HepG2 (cell line): ENCODE measurements around the gene IFIH1. TPM values are rescaled to one million over a fixed set of nuclear protein-coding genes. Genes with fewer than 3 reads are reported as not detected.

ENCODE experiments used
- ATAC-seq: fragments of 200-7000 bp; cut with Tn5 transposase; 3 replicates; pipeline ENCODE4 v1.9.1; 2020; ENCODE audit warnings: mild to moderate bottlenecking, moderate library complexity
- BruUV-seq: library from RNA; stranded (reverse); fragments of 400-500 nt; replicated peaks from 2 replicates; lab custom pipeline; 2021; lab: Mats Ljungman, UMichigan
- CTCF ChIA-PET: fragments of 300-600 bp; formaldehyde crosslinking; extraction: SDS; loops from one replicate; lab custom pipeline; 2021; ENCODE audit warnings: low total read pairs, inconsistent platforms, low intra/inter-chr PET ratio; lab: Yijun Ruan, JAX
- POLR2A ChIA-PET: fragments of 350-600 bp; sonication (Branson Sonifier 250); formaldehyde crosslinking; loops from one replicate; lab custom pipeline; 2020; ENCODE audit warnings: antibody characterized with exemption, inconsistent platforms; lab: Yijun Ruan, JAX
- DNase-seq: peaks from one replicate; pipeline ENCODE4 v3.0.0-alpha.2; 2015; ENCODE audit warnings: low spot score
- FAIRE-seq: peaks from 3 replicates; lab custom pipeline; 2011; peaks lifted over from hg19 to GRCh38; lab: Jason Lieb, UNC
- H2AFZ ChIP-seq: one replicate; pipeline ENCODE4 v1.6.1; 2011; ENCODE audit warnings: low read length, inconsistent platforms
- H3K27ac ChIP-seq: fragments of 300-600 bp; 3 replicates; pipeline ENCODE4 v1.8.0; 2011; ENCODE audit warnings: mixed run types, mild to moderate bottlenecking, mixed read lengths, low read length, inconsistent platforms; ENCODE audit not compliant: insufficient read depth; ENCODE audit errors: extremely low read length
- H3K27me3 ChIP-seq, 2 experiments: fragments of 200-600 bp in 1 of 2; 2 replicates in 1 of 2; 3 replicates in 1 of 2; pipeline versions ENCODE4 v1.6.0 to v1.8.0; 2011; ENCODE audit warnings: low read length in 2 of 2, mild to moderate bottlenecking in 2 of 2, moderate library complexity in 2 of 2, inconsistent platforms in 1 of 2; ENCODE audit not compliant: insufficient read depth in 2 of 2, control insufficient read depth in 1 of 2
- H3K36me3 ChIP-seq, 2 experiments: fragments of 200-600 bp in 1 of 2; replicated peaks in 1 of 2; 2 replicates in 1 of 2; 3 replicates in 1 of 2; pipeline versions ENCODE4 v1.5.1 to v1.8.0; 2011; ENCODE audit warnings: low read length in 2 of 2, inconsistent platforms in 1 of 2; ENCODE audit not compliant: insufficient read depth in 2 of 2, control insufficient read depth in 1 of 2
- H3K4me1 ChIP-seq: 2 replicates; pipeline ENCODE4 v1.5.1; 2012; ENCODE audit warnings: low read length, inconsistent platforms; ENCODE audit not compliant: insufficient read depth
- H3K4me2 ChIP-seq: 2 replicates; pipeline ENCODE4 v1.6.0; 2011; ENCODE audit warnings: low read depth, low read length, inconsistent platforms
- H3K4me3 ChIP-seq, 3 experiments: fragments of 200-600 bp in 1 of 3; sonication (generic), shearing (Covaris generic) in 1 of 3; replicated peaks in 1 of 3; 2 replicates each; pipeline ENCODE4 v1.5.1; 2011 to 2016; ENCODE audit warnings: low read length in 3 of 3, inconsistent platforms in 2 of 3, low read depth in 2 of 3, mild to moderate bottlenecking in 2 of 3, control low read depth in 1 of 3, mixed read lengths in 1 of 3; ENCODE audit not compliant: insufficient read depth in 1 of 3
- H3K79me2 ChIP-seq: one replicate; pipeline ENCODE4 v1.6.1; 2011; ENCODE audit warnings: low read length, inconsistent platforms; ENCODE audit not compliant: insufficient read depth
- H3K9ac ChIP-seq: 2 replicates; pipeline ENCODE4 v1.6.0; 2011; ENCODE audit warnings: mild to moderate bottlenecking, low read depth, low read length, inconsistent platforms; ENCODE audit not compliant: insufficient read depth
- H3K9me3 ChIP-seq: 2 replicates; pipeline ENCODE4 v1.5.1; 2012; ENCODE audit warnings: mild to moderate bottlenecking, low read length
- H4K20me1 ChIP-seq: 2 replicates; pipeline ENCODE4 v1.6.0; 2011; ENCODE audit warnings: inconsistent platforms, mild to moderate bottlenecking, low read length, moderate library complexity; ENCODE audit not compliant: insufficient read depth
- HNF1B ChIP-seq: sonication (generic); formaldehyde crosslinking; IDR thresholded peaks from 2 replicates; pipeline ENCODE4 v1.5.1; 2020; ENCODE audit warnings: mild to moderate bottlenecking, moderate library complexity, missing genetic modification reagents
- IRF1 ChIP-seq: sonication (generic); formaldehyde crosslinking; IDR thresholded peaks from 2 replicates; pipeline ENCODE4 v1.4.0; 2020; ENCODE audit warnings: low read depth, mild to moderate bottlenecking, missing genetic modification reagents
- KDM3A ChIP-seq: IDR thresholded peaks from 2 replicates; pipeline ENCODE4 v1.6.1; 2018; ENCODE audit warnings: low read depth, missing compliant biosample characterization
- MAFF ChIP-seq: IDR thresholded peaks from 2 replicates; pipeline ENCODE4 v1.6.1; 2011; ENCODE audit warnings: low read depth, low read length, improper control_type of control experiment
- MAFK ChIP-seq, 2 experiments: IDR thresholded peaks in 1 of 2; conservative IDR thresholded peaks in 1 of 2; 2 replicates each; pipeline ENCODE4 v1.6.1; 2011; ENCODE audit warnings: improper control_type of control experiment in 2 of 2, low read length in 2 of 2
- WGBS: methylation state at CpG from one replicate; pipeline ENCODE4 v1.1.6; 2017; ENCODE audit warnings: low lambda C conversion rate; 5-methylcytosine and 5-hydroxymethylcytosine counted together
- in situ Hi-C: cut with HindIII; loops from 2 replicates; pipeline ENCODE4 v1.10.0; 2017; ENCODE audit warnings: low pct_unique_long_range_greater_than_20kb; ENCODE audit not compliant: extremely low pct_ligation_motif_present
- intact Hi-C: fragments of 100-400 bp; cut with micrococcal nuclease; formaldehyde crosslinking; loops from one replicate; pipeline ENCODE4 v1.10.0; 2022; ENCODE audit not compliant: unreplicated experiment
- polyA plus RNA-seq, 8 experiments: library from polyadenylated mRNA; depleted of rRNA in 3 of 8; stranded (reverse) in 7 of 8; unstranded in 1 of 8; fragments of >200 nt; fragmentation: Illumina TruSeq in 4 of 8; extraction: Trizol in 4 of 8; gene quantifications; 2 replicates each; pipeline versions ENCODE4 v1.2.1 to v1.2.3, GENCODE V29; 2011 to 2016; ENCODE audit warnings: low read depth in 4 of 8, missing spikeins in 1 of 8, mixed read lengths in 1 of 8; ENCODE audit not compliant: insufficient read depth in 1 of 8
- total RNA-seq, 5 experiments: library from RNA; depleted of rRNA; stranded (reverse); fragments of >200 nt; fragmentation: Illumina TruSeq; extraction: Trizol; gene quantifications; 2 replicates each; pipeline ENCODE4 v1.2.3, GENCODE V29; 2016; ENCODE audit warnings: low read depth in 1 of 5

Gene IFIH1
- total and polyA plus RNA-seq, 2 of the 13 experiments (the other 11 are each of a cell fraction or from before 2014, with no cell fraction given): 1.5 to 11.5 TPM

GRCh38 chr2:162342321-162342720 lies 23.8 kb upstream of the IFIH1 start:
- Histone ChIP-seq H3K4me1 (peaks cover 22% of the 10 kb centered on the region), H4K20me1 (no peaks in the 10 kb centered on the region), H3K9me3 (no peaks in the 10 kb centered on the region), H3K27me3 (no peaks in the 10 kb centered on the region; a peak in 1 of 5 replicates), H3K27ac (no peak overlapping the region), H3K4me3 (no peak overlapping the region), H2AFZ (peak overlapping the region; percentile 23), H3K9ac (no peak overlapping the region), H3K4me2 (peak overlapping the region; percentile 92; the same call in 1 of the 2 replicates), H3K36me3 (no peaks in the 10 kb centered on the region), H3K79me2 (peaks cover 13% of the 10 kb centered on the region)
- ATAC-seq (no peak), DNase-seq (no peak), FAIRE-seq (no peak)
- intact Hi-C loops (loop anchor here (5.0 kb wide), 1 partner anchor 240 kb away; no protein-coding TSS in a partner anchor), in situ Hi-C loops (no loop called here)
- CTCF ChIA-PET: no interaction called here
- POLR2A ChIA-PET: interaction anchor here (2.3 kb wide), 1 partner anchor 24 kb away, joined by 20 read pairs; the partner anchor contains the start of gene IFIH1
- BruUV-seq: no TSS peak
- TF ChIP-seq KDM3A (CRISPR knock-in tag): no peak
- TF ChIP-seq HNF1B (CRISPR knock-in tag): no peak
- 5% methylated on average over 3 of the region's 3 CpGs for WGBS

- intact Hi-C loops: loop anchor here (5.0 kb wide), 1 partner anchor 241 kb away; no protein-coding TSS in a partner anchor
- POLR2A ChIA-PET: no interaction called here
- H3K36me3 ChIP-seq: no peaks in the 10 kb centered on the region
- H3K4me2 ChIP-seq: no peak overlapping the region
- peaks cover 11% of the 10 kb centered on the region for H3K79me2 ChIP-seq
- FAIRE-seq: no peak
- peak; percentile 84 to 89 for TF ChIP-seq MAFK (conservative IDR thresholded peaks at IDR 0.05 in 1 of 2, IDR thresholded peaks at IDR 0.05 in 1 of 2; ENCODE audit: low read length in 2 of 2)
- TF ChIP-seq MAFF: peak; percentile 79
- no peak for TF ChIP-seq IRF1
- H3K9me3 ChIP-seq: no peaks in the 10 kb centered on the region
- peak overlapping the region; percentile 16 for H2AFZ ChIP-seq
- H3K27ac ChIP-seq: no peak overlapping the region
- no peak overlapping the region for H3K9ac ChIP-seq
- DNase-seq: no peak
- peaks cover 22% of the 10 kb centered on the region for H3K4me1 ChIP-seq
- CTCF ChIA-PET: no interaction called here
- H4K20me1 ChIP-seq: no peaks in the 10 kb centered on the region
- ATAC-seq: no peak
- in situ Hi-C loops: no loop called here
- no peaks in the 10 kb centered on the region; a peak in 1 of 5 replicates for H3K27me3 ChIP-seq
- H3K4me3 ChIP-seq: no peak overlapping the region
- no TSS peak for BruUV-seq
Observed at GRCh38 chr2:162340822-162341221, 22.3 kb upstream of the IFIH1 start.
